Liver (tissue), 3 donors: ENCODE results near the gene ADRA1B.

Experiments used
- GABPA ChIP-seq, 2 donors: IDR thresholded peaks in 1 of 2; conservative IDR thresholded peaks in 1 of 2; 2 replicates each; pipeline ENCODE4 v1.6.1; 2016; ENCODE audit warnings: antibody characterized with exemption in 2 of 2, mild to moderate bottlenecking in 1 of 2, moderate library complexity in 1 of 2
- RAD21 ChIP-seq, 2 donors: IDR thresholded peaks; 2 replicates each; pipeline ENCODE4 v1.6.1; 2016; ENCODE audit warnings: antibody characterized with exemption in 2 of 2, mild to moderate bottlenecking in 2 of 2
- TAF1 ChIP-seq: conservative IDR thresholded peaks from 2 replicates; pipeline ENCODE4 v1.6.1; 2016; ENCODE audit warnings: antibody characterized with exemption, mild to moderate bottlenecking
- YY1 ChIP-seq: IDR thresholded peaks from 2 replicates; pipeline ENCODE4 v1.6.1; 2016; ENCODE audit warnings: antibody characterized with exemption, mild to moderate bottlenecking
- TF ChIP-seq, protein P1 (sequence below): fragments of 150-350 bp; IDR thresholded peaks from 2 replicates; pipeline ENCODE4 v1.5.1; 2017; ENCODE audit warnings: improper control_type of control experiment, low read depth, low read length; ENCODE audit not compliant: missing input control
- TF ChIP-seq, protein P2 (sequence below): IDR thresholded peaks from 2 replicates; pipeline ENCODE4 v1.6.1; 2016; ENCODE audit warnings: antibody characterized with exemption
- TF ChIP-seq, protein P3 (sequence below): IDR thresholded peaks from 2 replicates; pipeline ENCODE4 v1.6.1; 2016; ENCODE audit warnings: antibody characterized with exemption, mild to moderate bottlenecking
- donor health status: healthy.
- donor health status: healthy.

DNA sequence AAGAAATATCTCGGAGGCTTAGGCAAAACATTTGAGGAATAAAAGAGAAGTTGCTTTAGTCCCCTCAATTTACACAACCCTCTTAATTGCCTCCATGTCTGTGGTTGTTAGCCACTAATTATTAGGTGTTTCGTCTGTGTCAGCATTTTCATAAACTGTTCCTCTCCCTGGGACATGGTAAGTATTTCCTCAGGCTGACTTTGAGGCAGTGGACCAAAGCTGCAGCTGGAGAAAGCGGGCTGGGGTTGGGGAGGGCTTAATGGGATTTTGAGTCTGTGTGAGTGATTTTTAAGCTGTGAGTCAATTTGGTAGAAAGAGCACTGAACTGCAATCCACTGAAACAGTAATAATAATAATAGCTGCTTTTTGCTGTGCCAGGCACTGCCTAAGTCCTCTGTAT lies 79.6 kb downstream of the ADRA1B start:
- TF ChIP-seq TAF1 = no peak
- TF ChIP-seq, protein P1, sequence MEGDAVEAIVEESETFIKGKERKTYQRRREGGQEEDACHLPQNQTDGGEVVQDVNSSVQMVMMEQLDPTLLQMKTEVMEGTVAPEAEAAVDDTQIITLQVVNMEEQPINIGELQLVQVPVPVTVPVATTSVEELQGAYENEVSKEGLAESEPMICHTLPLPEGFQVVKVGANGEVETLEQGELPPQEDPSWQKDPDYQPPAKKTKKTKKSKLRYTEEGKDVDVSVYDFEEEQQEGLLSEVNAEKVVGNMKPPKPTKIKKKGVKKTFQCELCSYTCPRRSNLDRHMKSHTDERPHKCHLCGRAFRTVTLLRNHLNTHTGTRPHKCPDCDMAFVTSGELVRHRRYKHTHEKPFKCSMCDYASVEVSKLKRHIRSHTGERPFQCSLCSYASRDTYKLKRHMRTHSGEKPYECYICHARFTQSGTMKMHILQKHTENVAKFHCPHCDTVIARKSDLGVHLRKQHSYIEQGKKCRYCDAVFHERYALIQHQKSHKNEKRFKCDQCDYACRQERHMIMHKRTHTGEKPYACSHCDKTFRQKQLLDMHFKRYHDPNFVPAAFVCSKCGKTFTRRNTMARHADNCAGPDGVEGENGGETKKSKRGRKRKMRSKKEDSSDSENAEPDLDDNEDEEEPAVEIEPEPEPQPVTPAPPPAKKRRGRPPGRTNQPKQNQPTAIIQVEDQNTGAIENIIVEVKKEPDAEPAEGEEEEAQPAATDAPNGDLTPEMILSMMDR = no peak
- no peak for TF ChIP-seq GABPA (IDR thresholded peaks at IDR 0.05 in 1 of 2, conservative IDR thresholded peaks at IDR 0.05 in 1 of 2)
- no peak for TF ChIP-seq RAD21 (IDR thresholded peaks at IDR 0.05)
- TF ChIP-seq YY1 = no peak
- TF ChIP-seq, protein P2, sequence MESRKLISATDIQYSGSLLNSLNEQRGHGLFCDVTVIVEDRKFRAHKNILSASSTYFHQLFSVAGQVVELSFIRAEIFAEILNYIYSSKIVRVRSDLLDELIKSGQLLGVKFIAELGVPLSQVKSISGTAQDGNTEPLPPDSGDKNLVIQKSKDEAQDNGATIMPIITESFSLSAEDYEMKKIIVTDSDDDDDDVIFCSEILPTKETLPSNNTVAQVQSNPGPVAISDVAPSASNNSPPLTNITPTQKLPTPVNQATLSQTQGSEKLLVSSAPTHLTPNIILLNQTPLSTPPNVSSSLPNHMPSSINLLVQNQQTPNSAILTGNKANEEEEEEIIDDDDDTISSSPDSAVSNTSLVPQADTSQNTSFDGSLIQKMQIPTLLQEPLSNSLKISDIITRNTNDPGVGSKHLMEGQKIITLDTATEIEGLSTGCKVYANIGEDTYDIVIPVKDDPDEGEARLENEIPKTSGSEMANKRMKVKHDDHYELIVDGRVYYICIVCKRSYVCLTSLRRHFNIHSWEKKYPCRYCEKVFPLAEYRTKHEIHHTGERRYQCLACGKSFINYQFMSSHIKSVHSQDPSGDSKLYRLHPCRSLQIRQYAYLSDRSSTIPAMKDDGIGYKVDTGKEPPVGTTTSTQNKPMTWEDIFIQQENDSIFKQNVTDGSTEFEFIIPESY = no peak
- TF ChIP-seq, protein P3, sequence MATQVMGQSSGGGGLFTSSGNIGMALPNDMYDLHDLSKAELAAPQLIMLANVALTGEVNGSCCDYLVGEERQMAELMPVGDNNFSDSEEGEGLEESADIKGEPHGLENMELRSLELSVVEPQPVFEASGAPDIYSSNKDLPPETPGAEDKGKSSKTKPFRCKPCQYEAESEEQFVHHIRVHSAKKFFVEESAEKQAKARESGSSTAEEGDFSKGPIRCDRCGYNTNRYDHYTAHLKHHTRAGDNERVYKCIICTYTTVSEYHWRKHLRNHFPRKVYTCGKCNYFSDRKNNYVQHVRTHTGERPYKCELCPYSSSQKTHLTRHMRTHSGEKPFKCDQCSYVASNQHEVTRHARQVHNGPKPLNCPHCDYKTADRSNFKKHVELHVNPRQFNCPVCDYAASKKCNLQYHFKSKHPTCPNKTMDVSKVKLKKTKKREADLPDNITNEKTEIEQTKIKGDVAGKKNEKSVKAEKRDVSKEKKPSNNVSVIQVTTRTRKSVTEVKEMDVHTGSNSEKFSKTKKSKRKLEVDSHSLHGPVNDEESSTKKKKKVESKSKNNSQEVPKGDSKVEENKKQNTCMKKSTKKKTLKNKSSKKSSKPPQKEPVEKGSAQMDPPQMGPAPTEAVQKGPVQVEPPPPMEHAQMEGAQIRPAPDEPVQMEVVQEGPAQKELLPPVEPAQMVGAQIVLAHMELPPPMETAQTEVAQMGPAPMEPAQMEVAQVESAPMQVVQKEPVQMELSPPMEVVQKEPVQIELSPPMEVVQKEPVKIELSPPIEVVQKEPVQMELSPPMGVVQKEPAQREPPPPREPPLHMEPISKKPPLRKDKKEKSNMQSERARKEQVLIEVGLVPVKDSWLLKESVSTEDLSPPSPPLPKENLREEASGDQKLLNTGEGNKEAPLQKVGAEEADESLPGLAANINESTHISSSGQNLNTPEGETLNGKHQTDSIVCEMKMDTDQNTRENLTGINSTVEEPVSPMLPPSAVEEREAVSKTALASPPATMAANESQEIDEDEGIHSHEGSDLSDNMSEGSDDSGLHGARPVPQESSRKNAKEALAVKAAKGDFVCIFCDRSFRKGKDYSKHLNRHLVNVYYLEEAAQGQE = no peak
